ENCODE results near the gene MPPED2.

Gene MPPED2

DNA sequence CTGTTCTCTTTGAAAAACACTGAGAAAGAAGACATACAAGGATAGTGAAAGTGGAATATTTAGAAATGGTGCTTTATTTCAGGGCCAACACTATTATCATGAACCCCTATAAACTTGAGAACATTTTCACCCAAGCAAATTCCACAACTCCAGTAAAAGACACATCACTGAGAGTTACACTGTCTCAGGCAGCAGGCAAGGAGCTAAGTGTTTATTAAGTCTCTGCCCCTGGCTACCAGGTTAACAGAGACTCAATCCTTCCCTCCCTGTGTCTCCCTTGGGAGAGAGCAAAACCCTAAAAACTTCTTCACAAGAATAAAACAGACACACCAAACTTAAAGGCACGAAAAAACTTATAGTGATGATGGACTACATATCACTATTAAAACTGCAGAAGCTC is 18.5 kb downstream of the MPPED2 start:
- Histone ChIP-seq H3K27me3 (ENCODE audit: control insufficient read depth, insufficient read depth, low read length) (no peaks in the 10 kb centered on the region), H3K79me2 (no peaks in the 10 kb centered on the region), H3K27ac (no peak overlapping the region), H3K4me2 (ENCODE audit: low read length) (no peak overlapping the region), H3K9me3 (ENCODE audit: control insufficient read depth, low read length) (no peaks in the 10 kb centered on the region), H3K9ac (no peak overlapping the region), H2AFZ (no peak overlapping the region), H3K4me3 (ENCODE audit: low read depth, low read length) (no peak overlapping the region), H3K36me3 (ENCODE audit: control insufficient read depth, insufficient read depth, low read length) (no peaks in the 10 kb centered on the region), H3K4me1 (no peaks in the 10 kb centered on the region)
- TF ChIP-seq, protein P1, sequence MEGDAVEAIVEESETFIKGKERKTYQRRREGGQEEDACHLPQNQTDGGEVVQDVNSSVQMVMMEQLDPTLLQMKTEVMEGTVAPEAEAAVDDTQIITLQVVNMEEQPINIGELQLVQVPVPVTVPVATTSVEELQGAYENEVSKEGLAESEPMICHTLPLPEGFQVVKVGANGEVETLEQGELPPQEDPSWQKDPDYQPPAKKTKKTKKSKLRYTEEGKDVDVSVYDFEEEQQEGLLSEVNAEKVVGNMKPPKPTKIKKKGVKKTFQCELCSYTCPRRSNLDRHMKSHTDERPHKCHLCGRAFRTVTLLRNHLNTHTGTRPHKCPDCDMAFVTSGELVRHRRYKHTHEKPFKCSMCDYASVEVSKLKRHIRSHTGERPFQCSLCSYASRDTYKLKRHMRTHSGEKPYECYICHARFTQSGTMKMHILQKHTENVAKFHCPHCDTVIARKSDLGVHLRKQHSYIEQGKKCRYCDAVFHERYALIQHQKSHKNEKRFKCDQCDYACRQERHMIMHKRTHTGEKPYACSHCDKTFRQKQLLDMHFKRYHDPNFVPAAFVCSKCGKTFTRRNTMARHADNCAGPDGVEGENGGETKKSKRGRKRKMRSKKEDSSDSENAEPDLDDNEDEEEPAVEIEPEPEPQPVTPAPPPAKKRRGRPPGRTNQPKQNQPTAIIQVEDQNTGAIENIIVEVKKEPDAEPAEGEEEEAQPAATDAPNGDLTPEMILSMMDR (IDR thresholded peaks at IDR 0.05) = no peak

DNA sequence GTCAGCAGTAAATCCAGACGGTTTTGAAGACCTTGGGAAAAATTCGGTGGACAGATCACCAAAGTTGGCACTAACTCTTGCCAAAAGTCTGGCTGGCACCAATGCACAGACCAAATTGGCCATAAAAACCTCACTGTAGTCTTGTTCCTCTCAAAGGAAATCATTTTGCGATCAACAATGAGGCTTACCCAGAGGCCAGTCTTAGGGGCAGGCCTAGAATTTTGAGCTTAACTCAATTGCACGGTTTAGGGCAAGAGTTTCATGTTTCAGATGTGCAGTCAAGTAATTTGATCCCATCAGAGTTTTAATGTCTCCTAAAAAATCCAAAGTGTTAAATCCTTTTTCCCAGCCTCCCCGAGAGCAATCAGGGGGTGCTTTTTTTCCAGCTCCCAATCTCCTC is 19.0 kb downstream of the MPPED2 start:
- Histone ChIP-seq H3K9me3 (ENCODE audit: control insufficient read depth, low read length) (no peaks in the 10 kb centered on the region), H3K36me3 (ENCODE audit: control insufficient read depth, insufficient read depth, low read length) (no peaks in the 10 kb centered on the region), H3K27ac (no peak overlapping the region), H3K27me3 (ENCODE audit: control insufficient read depth, insufficient read depth, low read length) (no peaks in the 10 kb centered on the region), H3K4me2 (ENCODE audit: low read length) (no peak overlapping the region), H3K4me3 (ENCODE audit: low read depth, low read length) (no peak overlapping the region), H3K4me1 (no peaks in the 10 kb centered on the region), H3K79me2 (no peaks in the 10 kb centered on the region), H3K9ac (no peak overlapping the region), H2AFZ (no peak overlapping the region)
- TF ChIP-seq, protein P1 (IDR thresholded peaks at IDR 0.05) = no peak

DNA sequence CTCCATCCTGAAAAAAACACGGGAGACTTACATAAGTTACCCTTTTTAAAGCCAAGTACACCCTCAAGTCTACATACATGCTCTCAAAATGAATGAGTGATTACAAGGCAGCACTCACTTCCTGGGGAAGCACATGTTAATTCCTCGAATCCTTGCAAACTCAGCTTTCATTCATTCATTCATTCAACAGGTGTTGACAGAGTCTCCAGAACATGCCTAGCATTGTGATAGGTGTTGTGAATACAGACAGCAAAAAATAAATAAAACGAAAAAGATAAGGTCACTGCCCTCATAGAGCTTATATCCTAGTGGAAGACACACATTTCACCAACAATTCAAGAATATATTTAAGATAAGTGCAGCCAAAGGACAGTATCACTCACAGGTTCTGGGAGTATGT is 19.7 kb downstream of the MPPED2 start:
- H2AFZ ChIP-seq = no peak overlapping the region
- H3K9me3 ChIP-seq (ENCODE audit: control insufficient read depth, low read length) = no peaks in the 10 kb centered on the region
- TF ChIP-seq, protein P1 (IDR thresholded peaks at IDR 0.05) = no peak
- no peaks in the 10 kb centered on the region for H3K27me3 ChIP-seq (ENCODE audit: control insufficient read depth, insufficient read depth, low read length)
- no peaks in the 10 kb centered on the region for H3K4me1 ChIP-seq
- no peaks in the 10 kb centered on the region for H3K79me2 ChIP-seq
- H3K27ac ChIP-seq = no peak overlapping the region
- no peaks in the 10 kb centered on the region for H3K36me3 ChIP-seq (ENCODE audit: control insufficient read depth, insufficient read depth, low read length)
- no peak overlapping the region for H3K4me2 ChIP-seq (ENCODE audit: low read length)
- no peak overlapping the region for H3K4me3 ChIP-seq (ENCODE audit: low read depth, low read length)
- H3K9ac ChIP-seq = no peak overlapping the region

DNA sequence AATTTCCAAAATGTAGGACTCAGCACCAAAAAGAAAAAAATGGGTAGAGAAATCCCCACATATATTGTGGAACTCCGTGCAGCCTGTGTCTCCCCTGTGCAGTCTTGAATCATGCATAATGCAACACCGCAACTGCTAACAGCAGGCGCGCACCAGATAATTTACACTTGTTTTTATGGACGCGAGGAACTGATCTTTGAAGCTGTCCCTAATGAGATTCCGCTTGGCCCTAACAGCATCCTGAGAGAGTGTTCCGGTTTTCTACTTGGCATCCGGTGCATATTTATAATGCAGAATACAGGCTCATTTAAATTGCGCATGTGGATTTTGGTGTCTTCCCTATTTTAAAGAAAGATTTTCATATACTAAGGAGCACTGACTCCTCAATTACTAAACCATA is 21.1 kb downstream of the MPPED2 start:
- Histone ChIP-seq H3K27me3 (ENCODE audit: control insufficient read depth, insufficient read depth, low read length) (no peaks in the 10 kb centered on the region), H3K4me1 (no peaks in the 10 kb centered on the region), H3K27ac (no peak overlapping the region), H3K9ac (no peak overlapping the region), H3K9me3 (ENCODE audit: control insufficient read depth, low read length) (no peaks in the 10 kb centered on the region), H3K36me3 (ENCODE audit: control insufficient read depth, insufficient read depth, low read length) (no peaks in the 10 kb centered on the region), H3K79me2 (no peaks in the 10 kb centered on the region), H2AFZ (no peak overlapping the region), H3K4me2 (ENCODE audit: low read length) (no peak overlapping the region), H3K4me3 (ENCODE audit: low read depth, low read length) (no peak overlapping the region)
- TF ChIP-seq, protein P1 (IDR thresholded peaks at IDR 0.05) = no peak

DNA sequence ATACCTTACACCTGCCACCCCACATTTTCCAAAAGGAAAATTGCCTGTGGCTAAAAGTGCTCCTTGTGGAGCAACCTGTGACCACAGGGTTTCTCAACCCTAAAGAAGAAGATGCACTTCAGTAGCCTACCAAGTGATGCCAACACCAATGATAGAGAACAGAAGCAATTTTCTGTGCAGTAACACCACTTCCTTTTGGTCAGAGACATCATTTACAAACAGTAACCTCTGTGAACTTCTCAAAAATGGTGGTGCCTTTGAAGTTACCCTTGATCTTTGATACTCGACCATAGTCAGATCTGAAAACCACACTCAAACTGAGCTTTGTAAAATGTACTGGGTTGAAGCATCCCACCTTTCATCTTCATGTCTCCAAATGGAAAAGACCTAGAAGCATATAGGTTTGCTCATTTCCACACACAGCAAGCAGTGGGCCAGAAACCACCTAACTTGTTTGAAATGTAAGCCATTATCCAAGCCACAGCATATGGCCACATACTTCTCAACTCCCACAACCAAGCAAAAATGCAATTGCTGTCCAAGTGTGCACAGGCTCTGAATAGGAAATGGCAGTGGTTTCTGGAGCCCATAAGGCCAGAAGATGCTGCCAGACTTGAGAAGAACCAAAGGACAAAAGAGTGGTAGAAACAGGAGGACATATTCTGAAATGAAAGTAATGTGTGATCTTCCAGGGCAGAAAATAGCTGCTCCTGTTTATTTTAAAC is 24.3 kb downstream of the MPPED2 start:
- H3K27me3 ChIP-seq (ENCODE audit: control insufficient read depth, insufficient read depth, low read length) = no peaks in the 10 kb centered on the region
- H3K36me3 ChIP-seq (ENCODE audit: control insufficient read depth, insufficient read depth, low read length) = no peaks in the 10 kb centered on the region
- H3K9ac ChIP-seq = no peak overlapping the region
- H3K4me2 ChIP-seq (ENCODE audit: low read length) = no peak overlapping the region
- no peaks in the 10 kb centered on the region for H3K79me2 ChIP-seq
- no peak overlapping the region for H3K27ac ChIP-seq
- no peak overlapping the region for H3K4me3 ChIP-seq (ENCODE audit: low read depth, low read length)
- no peaks in the 10 kb centered on the region for H3K4me1 ChIP-seq
- no peak overlapping the region for H2AFZ ChIP-seq
- TF ChIP-seq, protein P1 (IDR thresholded peaks at IDR 0.05) = no peak
- no peaks in the 10 kb centered on the region for H3K9me3 ChIP-seq (ENCODE audit: control insufficient read depth, low read length)

All from parathyroid adenoma (tissue), 2 donors.